GDM1 (cell line): Measurements from ENCODE around the gene ZNHIT6.
"Not testable (repeated sequence)": the region's sequence is repeated elsewhere in the genome, so short reads cannot be mapped to it uniquely, and the experiment has no call there.

Experiments
- DNase-seq: peaks from one replicate; lab custom pipeline; 2025; lab: John Stamatoyannopoulos, UW

Gene ZNHIT6

DNA sequence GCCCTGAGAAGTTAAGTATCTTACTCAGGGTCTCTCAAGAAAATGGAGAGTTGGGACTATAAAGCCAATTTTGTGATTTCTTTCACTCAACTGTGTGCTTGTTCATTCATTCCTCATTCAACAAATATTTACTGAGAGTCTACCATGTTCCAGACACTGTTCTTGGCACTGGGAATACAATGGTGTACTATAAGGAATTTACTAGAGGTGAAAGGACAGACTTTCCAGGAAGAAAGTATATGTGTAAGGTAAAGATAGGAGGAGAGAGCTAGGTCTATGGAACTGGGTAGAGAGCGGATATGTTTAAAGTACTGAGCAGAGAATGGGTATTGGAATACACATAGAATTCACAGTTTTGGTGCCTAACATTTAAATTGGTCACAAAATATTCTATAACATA lies 42.3 kb downstream of the ZNHIT6 start:
- no peak for DNase-seq

GRCh38 chr1:85663382-85663781 lies 44.9 kb downstream of the ZNHIT6 start:
- DNase-seq, result no peak

DNA sequence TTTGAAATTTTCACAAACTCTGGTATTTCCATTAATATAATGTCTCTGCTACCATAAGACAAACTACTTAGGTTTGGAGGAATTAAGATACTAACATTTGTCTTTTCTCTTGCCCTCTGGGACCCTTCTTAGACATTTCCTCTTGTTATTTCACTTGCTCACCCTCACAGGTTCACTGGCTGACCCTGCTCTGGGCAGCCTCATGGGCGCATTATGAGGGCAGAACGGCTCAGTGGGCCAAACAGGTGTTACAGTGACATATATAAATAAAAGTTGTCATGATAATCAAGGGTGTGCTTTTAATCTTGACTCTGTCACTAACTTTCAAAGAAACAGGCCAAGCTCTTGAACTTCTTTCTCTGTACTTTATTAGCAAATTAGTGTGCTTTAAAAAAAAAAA lies 46.5 kb downstream of the ZNHIT6 start:
- DNase-seq, result no peak

- no peak for DNase-seq
These were observed 47.7 kb downstream of the ZNHIT6 start for GRCh38 chr1:85660541-85660940.

DNA sequence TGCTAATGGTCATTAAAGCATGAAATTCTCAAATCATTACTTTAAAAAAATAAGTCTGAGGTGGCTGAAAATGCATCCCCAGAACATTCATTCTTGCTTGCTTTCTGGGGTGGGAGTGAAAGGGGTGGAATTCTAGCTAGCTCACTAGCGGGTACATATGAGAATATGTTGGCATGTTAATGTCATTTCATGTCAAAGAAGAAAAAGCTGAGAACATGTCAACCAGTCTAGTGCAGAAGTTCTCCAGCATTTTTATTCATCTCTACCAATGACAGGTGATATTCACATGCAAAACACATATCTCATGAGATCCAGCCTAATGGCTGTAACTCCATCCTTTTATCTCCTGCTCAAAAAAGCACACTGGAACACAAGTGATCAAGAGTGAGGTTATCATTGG lies 49.1 kb downstream of the ZNHIT6 start:
- DNase-seq, result no peak

DNA sequence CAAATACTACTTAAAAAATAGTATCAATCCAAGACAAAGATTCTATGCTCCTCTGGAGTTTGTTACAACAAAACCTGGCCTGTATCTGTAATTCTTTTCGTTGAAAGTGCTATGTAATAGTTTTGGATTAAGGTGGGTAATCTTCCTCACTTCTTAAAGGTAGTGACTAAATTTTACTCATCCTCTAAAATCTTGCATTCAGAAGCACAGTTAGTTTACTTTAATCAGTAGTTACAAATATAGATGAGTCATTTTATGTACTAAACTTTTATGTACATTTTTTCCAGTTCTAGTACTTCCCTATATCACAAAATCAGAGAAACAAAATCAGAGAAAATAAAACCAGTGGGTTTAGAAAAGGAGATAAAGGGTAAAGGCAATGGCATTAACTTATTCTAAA lies 51.3 kb downstream of the ZNHIT6 start:
- DNase-seq, result no peak

GRCh38 chr1:85656256-85656655 lies 52.0 kb downstream of the ZNHIT6 start:
- DNase-seq, result no peak

- DNase-seq, result no peak
These were observed 52.9 kb downstream of the ZNHIT6 start for GRCh38 chr1:85655315-85655714.

- DNase-seq, result no peak
These were observed 54.0 kb downstream of the ZNHIT6 start for GRCh38 chr1:85654066-85654782.

- DNase-seq, result no peak
These were observed 55.9 kb downstream of the ZNHIT6 start for GRCh38 chr1:85652327-85652726.

DNA sequence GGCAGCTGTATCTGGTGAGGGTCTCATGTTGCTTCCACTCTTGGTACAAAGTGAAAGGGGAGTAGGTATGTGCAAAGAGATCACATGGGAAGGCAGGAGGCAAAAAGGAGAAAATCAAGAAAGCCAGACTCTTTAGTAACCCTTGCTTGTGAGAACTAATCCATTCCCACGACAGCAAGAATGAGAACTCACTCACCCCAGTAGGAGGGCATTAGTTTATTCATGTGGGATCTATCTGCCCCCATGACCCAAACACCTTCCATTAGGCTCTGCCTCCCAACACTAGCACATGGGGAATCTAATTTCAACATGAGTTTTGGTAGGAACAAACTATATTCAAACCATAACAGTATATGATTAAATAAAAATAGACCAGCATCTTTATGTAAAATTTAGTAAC lies 57.6 kb downstream of the ZNHIT6 start:
- no peak for DNase-seq

DNA sequence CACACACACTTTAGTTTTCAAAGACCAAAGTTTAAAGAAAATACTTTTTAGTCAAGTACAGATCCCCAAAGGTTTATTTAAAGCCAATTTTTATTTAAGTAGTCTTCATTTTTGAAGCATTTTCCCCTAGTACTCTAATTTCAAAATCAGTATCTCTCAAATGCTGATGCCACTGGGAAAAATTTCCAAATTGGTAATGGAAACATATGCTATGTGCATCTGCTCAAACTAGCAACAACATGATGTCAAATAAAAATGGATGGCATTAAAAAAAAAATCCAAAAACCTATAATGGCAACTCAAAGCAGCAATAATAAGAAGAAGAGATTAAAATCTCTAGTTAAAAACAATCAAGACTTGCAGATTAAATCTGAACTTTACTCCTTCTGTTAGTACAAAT lies 58.6 kb downstream of the ZNHIT6 start:
- DNase-seq, result no peak

DNA sequence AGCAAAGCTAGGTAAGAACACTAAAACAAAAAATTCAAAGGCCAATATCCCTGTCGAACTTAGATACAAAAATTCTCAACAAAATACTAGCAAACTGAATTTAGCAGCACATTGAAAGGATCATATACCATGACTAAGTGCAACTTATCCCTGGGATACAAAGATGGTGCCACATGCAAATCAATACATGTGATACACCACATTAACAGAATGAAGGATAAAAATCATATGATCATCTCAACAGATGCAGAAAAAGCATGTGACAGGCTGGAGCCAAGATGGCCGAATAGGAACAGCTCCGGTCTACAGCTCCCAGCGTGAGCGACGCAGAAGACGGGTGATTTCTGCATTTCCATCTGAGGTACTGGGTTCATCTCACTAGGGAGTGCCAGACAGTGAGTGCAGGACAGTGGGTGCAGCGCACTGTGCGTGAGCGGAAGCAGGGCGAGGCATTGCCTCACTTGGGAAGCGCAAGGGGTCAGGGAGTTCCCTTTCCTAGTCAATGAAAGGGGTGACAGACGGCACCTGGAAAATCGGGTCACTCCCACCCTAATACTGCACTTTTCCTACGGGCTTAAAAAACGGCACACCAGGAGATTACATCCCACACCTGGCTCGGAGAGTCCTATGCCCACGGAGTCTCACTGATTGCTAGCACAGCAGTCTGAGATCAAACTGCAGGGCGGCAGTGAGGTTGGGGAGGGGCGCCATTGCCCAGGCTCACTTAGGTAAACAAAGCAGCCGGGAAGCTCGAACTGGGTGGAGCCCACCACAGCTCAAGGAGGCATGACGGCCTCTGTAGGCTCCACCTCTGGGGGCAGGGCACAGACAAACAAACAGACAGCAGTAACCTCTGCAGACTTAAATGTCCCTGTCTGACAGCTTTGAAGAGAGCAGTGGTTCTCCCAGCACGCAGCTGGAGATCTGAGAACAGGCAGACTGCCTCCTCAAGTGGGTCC lies 66.4 kb downstream of the ZNHIT6 start:
- not testable (repeated sequence) for DNase-seq

DNA sequence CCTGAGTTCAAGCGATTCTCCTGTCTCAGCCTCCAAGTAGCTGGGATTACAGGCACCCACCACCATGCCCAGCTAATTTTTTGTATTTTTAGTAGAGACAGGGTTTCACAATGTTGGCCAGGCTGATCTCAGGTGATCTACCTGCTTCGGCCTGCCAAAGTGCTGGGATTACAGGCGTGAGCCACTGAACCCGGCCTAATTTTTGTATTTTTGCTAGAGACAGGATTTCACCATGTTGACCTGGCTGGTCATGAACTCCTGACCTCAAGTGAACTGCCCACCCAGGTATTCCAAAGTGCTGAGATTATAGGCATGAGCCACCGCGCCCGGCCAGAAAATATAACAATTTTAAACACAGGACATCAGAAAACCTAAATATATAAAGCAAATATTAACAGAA lies 68.3 kb downstream of the ZNHIT6 start:
- DNase-seq, result not testable (repeated sequence)

GRCh38 chr1:85638412-85638811 lies 69.8 kb downstream of the ZNHIT6 start:
- no peak for DNase-seq

DNA sequence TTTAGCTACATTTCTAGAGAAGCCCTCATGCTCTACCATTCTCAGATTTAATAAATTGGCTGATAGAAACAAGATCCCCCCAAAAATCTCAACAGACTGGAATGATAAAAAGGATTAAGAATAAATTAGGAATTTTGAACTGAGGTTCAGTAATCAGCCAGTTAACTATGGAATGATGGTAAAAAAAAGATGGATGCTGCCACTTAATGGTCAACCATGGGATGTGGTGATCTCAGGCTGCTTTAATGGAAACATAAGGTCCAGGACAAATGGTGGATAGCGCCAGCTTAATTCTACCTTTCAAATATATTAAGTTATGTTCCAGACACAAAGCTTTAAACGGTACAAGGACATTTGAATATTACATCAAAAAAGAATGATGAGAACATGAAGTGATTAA lies 77.7 kb downstream of the ZNHIT6 start:
- no peak for DNase-seq

DNA sequence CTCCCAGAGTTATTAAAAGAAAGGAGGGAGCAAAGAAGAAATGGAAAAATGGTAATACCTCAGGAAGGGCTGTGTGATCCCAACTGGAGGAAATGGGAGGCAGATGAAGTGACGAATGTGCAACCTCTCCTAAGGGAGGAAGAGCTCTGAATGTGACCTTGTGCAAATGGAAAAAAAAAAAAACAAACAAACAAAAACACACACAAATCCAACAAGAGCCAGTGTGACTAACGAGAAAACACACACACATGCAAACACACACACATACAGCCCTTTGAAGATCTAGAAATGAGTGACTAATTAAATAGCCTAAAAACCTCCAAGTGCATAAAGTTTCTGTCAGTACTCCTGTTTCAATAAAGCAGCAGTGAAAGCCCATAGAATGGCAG lies 78.7 kb downstream of the ZNHIT6 start:
- DNase-seq, result no peak

DNA sequence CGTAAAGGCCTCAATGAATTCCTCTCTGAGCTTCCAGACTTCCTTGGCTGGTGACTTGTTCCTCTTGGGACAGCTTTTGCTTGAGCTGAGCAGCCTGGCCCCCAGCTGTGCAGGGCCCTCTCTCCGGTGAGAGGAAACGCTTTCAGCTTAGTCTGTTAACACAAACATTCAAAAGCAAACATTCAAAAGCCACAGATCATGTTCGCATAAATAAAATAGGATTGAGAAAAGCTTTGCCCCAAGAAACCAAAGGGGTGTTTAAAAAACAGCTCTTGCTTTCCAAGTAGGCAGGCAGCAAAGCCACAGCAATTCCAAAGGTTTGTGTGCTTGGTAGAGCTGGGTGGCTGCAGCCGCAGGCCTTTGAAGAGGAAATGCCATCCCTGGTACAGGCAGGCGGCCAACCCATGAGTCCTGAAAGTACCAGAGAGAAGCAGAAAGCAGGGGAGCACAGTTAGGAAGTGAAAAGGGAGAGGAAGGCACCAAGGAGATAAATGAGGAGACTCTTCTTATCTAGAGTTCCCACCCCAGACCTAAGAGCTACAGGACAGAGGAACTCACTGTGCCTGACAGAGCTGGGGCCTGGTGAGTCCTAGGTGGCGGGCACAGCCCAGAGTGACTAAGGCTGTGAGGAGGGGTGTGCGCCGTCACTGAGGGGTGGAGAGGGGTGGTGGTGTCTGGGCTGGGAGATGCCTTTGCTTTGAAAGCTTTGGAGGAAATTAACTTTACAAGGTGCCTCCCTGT lies 79.3 kb downstream of the ZNHIT6 start:
- no peak for DNase-seq

GRCh38 chr1:85626818-85627217 lies 81.4 kb downstream of the ZNHIT6 start:
- DNase-seq, result no peak

- DNase-seq, result no peak
These were observed 83.9 kb downstream of the ZNHIT6 start for GRCh38 chr1:85624361-85624760.

DNA sequence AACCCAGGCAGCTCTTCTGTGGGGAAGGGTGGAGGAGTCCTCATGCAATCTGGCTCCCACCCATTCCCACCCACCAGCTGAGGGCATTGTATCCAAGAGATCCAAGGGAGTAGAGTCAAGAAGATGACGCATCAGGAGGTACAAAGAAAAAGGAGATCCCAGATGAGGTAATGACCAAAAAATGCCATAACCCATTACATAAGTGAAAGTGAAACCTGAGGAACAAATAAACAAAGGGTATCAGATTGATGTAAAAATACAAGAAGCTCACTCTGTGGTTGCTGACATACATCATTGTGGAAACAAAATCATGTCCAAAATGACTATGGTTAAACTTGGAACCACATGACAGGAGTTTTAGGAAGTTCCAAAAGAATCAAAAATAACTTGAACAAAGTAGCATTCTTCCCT lies 85.2 kb downstream of the ZNHIT6 start:
- no peak for DNase-seq

- no peak for DNase-seq
These were observed 86.8 kb downstream of the ZNHIT6 start for GRCh38 chr1:85621430-85621829.
